ENCODE results near the gene ZGPAT. TPM values are rescaled to one million over a fixed set of nuclear protein-coding genes. Genes with fewer than 3 reads are reported as not detected.

ZGPAT gene
- total RNA-seq, 6 donors from 2014 or later: 24.8 to 70.2 (median 36.8) TPM

GRCh38 chr20:63705232-63706026 lies 2.4 kb upstream of the ZGPAT start:
- no peaks in the 10 kb centered on the region for H3K27me3 ChIP-seq
- H3K27ac ChIP-seq: peak overlapping the region in 1 of 4 donors; percentile 93
- peaks cover 18 to 45% (median 37%) of the 10 kb centered on the region in 4 donors for H3K36me3 ChIP-seq
- DNase-seq (no peak), ATAC-seq (ENCODE audit: low FRiP score in 2 of 2) (no peak)
- TF ChIP-seq CTCF (IDR thresholded peaks at IDR 0.05) (no peak), POLR2AphosphoS5 (IDR thresholded peaks at IDR 0.05) (no peak), POLR2A (IDR thresholded peaks at IDR 0.05) (no peak), EP300 (IDR thresholded peaks at IDR 0.05) (no peak)
- H3K4me1 ChIP-seq: peaks cover 24 to 33% (median 26%) of the 10 kb centered on the region in 4 donors
- 83 to 94% methylated on average over 5 to 8 of the region's 8 CpGs for WGBS, 2 donors
- no peaks in the 10 kb centered on the region for H3K9me3 ChIP-seq
- H3K4me3 ChIP-seq: no peak overlapping the region

GRCh38 chr20:63706027-63706695 lies 1.7 kb upstream of the ZGPAT start:
- Histone ChIP-seq H3K27ac (peak overlapping the region; percentile 89 to 93 (median 92)), H3K9me3 (no peaks in the 10 kb centered on the region), H3K36me3 (peaks cover 20 to 51% (median 39%) of the 10 kb centered on the region in 4 donors), H3K4me1 (peaks cover 24 to 33% (median 26%) of the 10 kb centered on the region in 4 donors), H3K4me3 (peak overlapping the region in 3 of 4 donors; percentile 79 to 98 (median 96)), H3K27me3 (no peaks in the 10 kb centered on the region)
- TF ChIP-seq POLR2AphosphoS5 (IDR thresholded peaks at IDR 0.05): no peak
- TF ChIP-seq POLR2A (IDR thresholded peaks at IDR 0.05): no peak
- TF ChIP-seq CTCF (IDR thresholded peaks at IDR 0.05): no peak
- TF ChIP-seq EP300 (IDR thresholded peaks at IDR 0.05): no peak
- DNase-seq (no peak), ATAC-seq (ENCODE audit: low FRiP score in 2 of 2) (no peak)
- WGBS, 2 donors: 78 to 84% methylated on average over 8 to 12 of the region's 12 CpGs

- ATAC-seq (ENCODE audit: low FRiP score in 2 of 2) (peak; percentile 12 to 71), DNase-seq (peak; percentile 58 to 82)
- Histone ChIP-seq H3K36me3 (peaks cover 21 to 59% (median 46%) of the 10 kb centered on the region in 4 donors), H3K4me1 (peaks cover 24 to 33% (median 26%) of the 10 kb centered on the region in 4 donors), H3K4me3 (peak overlapping the region; percentile 79 to 98 (median 92)), H3K27ac (peak overlapping the region; percentile 89 to 93 (median 92)), H3K27me3 (no peaks in the 10 kb centered on the region), H3K9me3 (no peaks in the 10 kb centered on the region)
- TF ChIP-seq EP300 (IDR thresholded peaks at IDR 0.05) (no peak), CTCF (IDR thresholded peaks at IDR 0.05) (peak in 2 of 6 experiments; percentile 23 to 33), POLR2AphosphoS5 (IDR thresholded peaks at IDR 0.05) (peak in 1 of 2 donors; percentile 16), POLR2A (IDR thresholded peaks at IDR 0.05) (peak in 1 of 4 donors; percentile 17)
- WGBS, 2 donors: 4 to 10% methylated on average over 14 to 23 of the region's 56 CpGs
These were observed 834 bp upstream of the ZGPAT start for GRCh38 chr20:63706852-63707557.

- Histone ChIP-seq H3K9me3 (no peaks in the 10 kb centered on the region), H3K27me3 (no peaks in the 10 kb centered on the region), H3K4me3 (peak overlapping the region; percentile 79 to 98 (median 92)), H3K27ac (peak overlapping the region; percentile 89 to 93 (median 92)), H3K4me1 (peaks cover 24 to 33% (median 26%) of the 10 kb centered on the region in 4 donors), H3K36me3 (peaks cover 24 to 70% (median 52%) of the 10 kb centered on the region in 4 donors)
- DNase-seq (peak in 1 of 2 donors; percentile 23), ATAC-seq (ENCODE audit: low FRiP score in 2 of 2) (no peak)
- TF ChIP-seq POLR2A (IDR thresholded peaks at IDR 0.05): no peak
- no peak for TF ChIP-seq POLR2AphosphoS5 (IDR thresholded peaks at IDR 0.05)
- no peak for TF ChIP-seq CTCF (IDR thresholded peaks at IDR 0.05)
- WGBS, 2 donors: 60 to 66% methylated on average over 22 to 28 of the region's 67 CpGs
These were observed 686 bp downstream of the ZGPAT start for GRCh38 chr20:63708301-63709148.

All from upper lobe of left lung (tissue), 6 donors.